DMS 273 (cell line): ENCODE measurements around the gene MAPRE3.

Experiments used
- DNase-seq: peaks from one replicate; lab custom pipeline; 2025; ENCODE audit not compliant: unreplicated experiment; lab: John Stamatoyannopoulos, UW

Gene MAPRE3

GRCh38 chr2:26948800-26949199 lies 21.6 kb upstream of the MAPRE3 start:
- DNase-seq = no peak

DNA sequence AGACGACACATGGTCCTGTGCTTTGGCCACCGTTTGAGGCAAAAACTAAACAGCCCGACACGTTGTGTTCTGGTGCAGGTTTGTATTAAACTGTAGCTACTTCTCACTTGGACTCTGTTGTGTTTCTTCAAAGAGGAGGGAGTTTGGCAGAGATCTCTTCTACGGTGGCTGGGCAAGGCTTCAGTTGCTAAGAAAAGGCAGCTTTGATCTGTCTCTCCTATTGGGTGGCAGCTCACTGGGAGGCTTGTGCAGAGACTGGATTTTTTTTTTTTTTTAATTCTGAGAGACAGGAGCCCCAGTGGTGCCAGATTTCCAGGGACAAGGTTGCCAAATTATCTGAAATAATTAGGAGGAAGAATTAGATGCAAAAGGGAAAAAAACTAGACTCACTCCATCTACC lies 20.2 kb upstream of the MAPRE3 start:
- DNase-seq = no peak

DNA sequence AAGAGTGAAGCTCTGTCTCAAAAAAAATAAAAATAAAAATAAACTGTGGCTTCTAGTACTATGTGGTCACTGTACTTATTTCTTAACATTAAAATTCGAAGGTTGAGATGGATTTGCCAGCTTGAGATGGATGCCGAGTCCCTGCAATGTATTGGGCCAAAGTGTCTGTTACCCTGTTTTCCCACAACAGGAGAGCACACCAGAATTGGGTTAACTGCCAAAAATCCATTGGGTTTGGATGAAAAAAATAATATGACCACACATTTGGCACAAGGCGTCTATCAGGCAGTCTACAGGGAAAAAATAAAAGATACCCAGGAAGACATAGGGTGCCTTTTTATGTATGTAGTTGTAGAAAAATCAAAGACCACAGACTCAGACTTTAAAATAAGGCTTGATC lies 19.2 kb upstream of the MAPRE3 start:
- no peak for DNase-seq

- DNase-seq = no peak
Measured at GRCh38 chr2:26952374-26952773, 18.1 kb upstream of the MAPRE3 start.

DNA sequence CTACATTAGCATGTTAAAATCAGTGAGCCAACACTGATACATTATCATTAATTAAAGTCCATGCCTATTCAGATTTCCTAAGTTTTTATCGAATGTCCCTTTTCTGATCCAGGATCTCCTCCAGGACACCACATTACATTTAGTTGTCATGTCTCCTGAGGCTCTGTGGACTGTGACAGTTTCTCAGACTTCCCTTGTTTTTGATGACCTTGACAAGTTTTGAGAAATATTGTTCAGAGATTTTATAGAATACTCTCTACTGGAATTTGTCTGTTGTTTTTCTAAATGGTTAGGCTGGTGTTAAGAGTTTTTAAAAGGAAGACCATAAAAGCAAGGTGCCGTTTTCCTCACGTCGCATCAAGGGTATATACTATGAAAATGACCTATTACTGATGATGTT lies 16.3 kb upstream of the MAPRE3 start:
- DNase-seq = no peak

DNA sequence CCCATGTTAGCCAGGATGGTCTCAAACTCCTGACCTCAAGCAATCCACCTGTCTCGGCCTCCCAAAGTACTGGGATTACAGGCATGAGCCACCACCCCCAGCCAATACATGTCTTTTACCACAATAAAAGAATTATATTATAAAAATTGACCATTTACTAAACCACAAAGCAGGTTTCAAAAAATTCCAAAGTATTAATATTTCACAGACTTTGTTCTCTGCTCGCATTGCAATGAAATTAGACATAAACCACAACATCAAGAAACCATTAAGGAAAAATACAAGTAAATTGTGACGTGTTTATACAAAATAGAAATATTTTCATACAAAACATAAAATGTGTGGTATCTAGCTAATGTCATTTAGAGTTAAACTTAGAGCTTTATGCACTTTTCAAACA lies 13.4 kb upstream of the MAPRE3 start:
- no peak for DNase-seq

DNA sequence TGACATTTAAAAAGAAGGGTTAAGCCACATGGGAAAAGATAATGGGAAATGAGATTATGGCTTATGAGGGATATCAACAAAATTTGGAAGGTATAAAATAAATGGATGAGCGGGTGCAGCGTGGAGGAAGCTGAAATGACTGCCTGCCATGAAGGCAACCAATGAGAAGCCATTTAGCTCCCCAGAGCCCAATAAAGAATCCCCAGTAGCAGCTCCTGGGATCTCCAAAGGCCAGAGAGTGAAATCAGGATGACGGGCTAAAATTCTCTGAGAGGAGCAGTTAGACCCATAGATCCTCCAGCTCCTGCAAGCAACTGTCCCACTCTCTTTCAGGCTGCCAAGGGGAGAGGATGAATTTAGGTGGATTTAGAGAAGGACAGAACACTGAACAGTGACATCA lies 12.9 kb upstream of the MAPRE3 start:
- DNase-seq = no peak

GRCh38 chr2:26959331-26959730 lies 11.1 kb upstream of the MAPRE3 start:
- DNase-seq = no peak

- DNase-seq = no peak
Measured at GRCh38 chr2:26964446-26965130, 5.8 kb upstream of the MAPRE3 start.

- DNase-seq = no peak
Measured at GRCh38 chr2:26968001-26968400, 2.4 kb upstream of the MAPRE3 start.

DNA sequence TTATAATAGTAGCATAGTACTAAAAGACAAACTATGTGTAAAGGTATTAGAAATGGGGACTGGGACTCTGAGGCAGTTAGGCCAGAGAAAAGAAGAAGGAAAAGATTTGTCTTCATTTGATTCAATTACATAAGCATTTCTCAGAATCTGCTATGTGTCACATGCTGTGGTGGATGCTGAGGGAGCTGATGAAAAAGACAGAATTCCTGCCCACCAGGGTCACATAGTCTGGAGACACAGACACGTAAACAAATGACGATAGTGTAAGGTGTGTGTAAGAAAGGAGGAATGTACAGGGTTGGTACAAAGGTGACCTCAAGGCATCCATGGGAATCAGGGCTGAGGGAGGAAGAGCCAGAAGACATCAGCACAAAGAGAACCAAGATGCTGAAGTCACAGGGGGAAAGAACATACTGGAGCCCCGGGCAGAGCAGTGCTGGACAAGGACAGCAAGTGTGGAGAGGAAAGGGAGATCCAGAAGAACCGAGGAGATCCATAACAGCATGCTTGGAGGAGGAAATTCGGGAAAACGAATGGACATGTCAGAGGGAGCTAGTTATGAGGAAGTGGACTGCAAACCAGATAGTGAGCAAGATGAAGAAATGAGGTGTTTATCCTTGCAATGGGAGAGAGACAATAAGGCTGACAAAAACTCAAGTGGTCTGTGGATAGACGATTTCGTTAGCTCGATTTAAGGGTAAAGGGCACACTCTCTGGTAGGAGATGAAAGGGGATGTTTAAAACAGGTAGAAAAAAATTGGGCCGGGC lies 1.2 kb upstream of the MAPRE3 start:
- no peak for DNase-seq

- DNase-seq = peak; percentile 69
Measured at GRCh38 chr2:26970928-26971627, 641 bp downstream of the MAPRE3 start.

- DNase-seq = peak; percentile 78
Measured at GRCh38 chr2:26971911-26972786, 1.7 kb downstream of the MAPRE3 start.

- peak; percentile 75 for DNase-seq
Measured at GRCh38 chr2:26974352-26974751, 3.9 kb downstream of the MAPRE3 start.

GRCh38 chr2:26975102-26975501 lies 4.7 kb downstream of the MAPRE3 start:
- peak; percentile 27 for DNase-seq

- no peak for DNase-seq
Measured at GRCh38 chr2:26975656-26976055, 5.2 kb downstream of the MAPRE3 start.

DNA sequence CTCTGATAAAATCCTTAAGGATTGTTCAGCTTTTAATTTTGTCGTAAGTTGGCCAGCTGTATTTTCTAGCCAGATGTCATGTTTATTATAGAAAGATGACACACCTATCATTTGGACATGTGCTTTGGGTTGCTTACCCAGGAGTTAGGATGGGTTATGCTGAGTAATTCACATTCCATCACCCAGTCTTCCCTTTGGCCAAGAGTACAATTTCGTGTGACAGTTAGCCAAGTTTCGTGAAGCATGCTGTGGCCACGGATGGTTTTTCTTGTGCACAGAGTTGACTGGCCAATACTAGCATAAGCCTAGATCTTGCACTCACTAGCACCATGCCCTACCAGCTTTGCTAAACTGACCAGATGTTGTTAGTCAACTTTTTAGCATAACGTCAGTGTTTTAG lies 5.8 kb downstream of the MAPRE3 start:
- peak; percentile 27 for DNase-seq

GRCh38 chr2:26977012-26977411 lies 6.6 kb downstream of the MAPRE3 start:
- no peak for DNase-seq

- DNase-seq = peak; percentile 71
Measured at GRCh38 chr2:26978061-26978596, 7.7 kb downstream of the MAPRE3 start.

GRCh38 chr2:26979741-26980140 lies 9.3 kb downstream of the MAPRE3 start:
- DNase-seq = no peak

DNA sequence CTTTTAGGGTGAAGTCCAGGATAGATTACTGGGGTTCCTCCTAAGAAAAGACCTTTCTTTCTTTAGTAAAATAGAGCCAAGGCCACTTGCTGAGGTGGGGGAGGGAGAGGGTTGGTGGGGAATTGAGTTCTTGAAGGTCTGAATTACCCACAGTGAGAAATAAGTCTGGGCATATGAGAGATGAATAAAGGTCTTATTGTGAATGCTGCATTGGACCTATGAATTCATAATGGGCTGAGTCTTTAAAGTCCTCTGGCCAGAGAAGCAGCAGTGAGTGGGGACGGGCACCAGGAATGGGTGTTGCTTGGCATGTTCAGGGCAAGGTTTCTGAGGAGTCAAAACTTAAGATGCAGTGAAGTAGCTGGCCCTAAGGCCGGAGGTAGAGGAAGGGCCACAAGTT lies 10.5 kb downstream of the MAPRE3 start:
- DNase-seq = no peak
